ENCODE results near the gene TMEM54. TPM values are rescaled to one million over a fixed set of nuclear protein-coding genes. Genes with fewer than 3 reads are reported as not detected.

The TMEM54 gene
- total and polyA plus RNA-seq, 9 of the 15 experiments (the other 6 are each of a cell fraction or from before 2014, with no cell fraction given), result 1.00 to 16.2 (median 8.2) TPM

- TF ChIP-seq NR2C2 (CRISPR knock-in tag; IDR thresholded peaks at IDR 0.05) (no peak), NR2C2 (tag; IDR thresholded peaks at IDR 0.05) (no peak), NKRF (IDR thresholded peaks at IDR 0.05; ENCODE audit: borderline replicate concordance) (no peak), ZNF511 (CRISPR knock-in tag; IDR thresholded peaks at IDR 0.05) (no peak; the same call in 1 of the 2 replicates), GTF3C2 (IDR thresholded peaks at IDR 0.05; ENCODE audit: borderline replicate concordance, extremely low read depth, insufficient read length) (no peak), PURB (CRISPR knock-in tag; IDR thresholded peaks at IDR 0.05; ENCODE audit: low read depth) (no peak), THRB (CRISPR knock-in tag; conservative IDR thresholded peaks at IDR 0.05) (no peak), ZFP1 (CRISPR knock-in tag; IDR thresholded peaks at IDR 0.05) (no peak), SAFB2 (IDR thresholded peaks at IDR 0.05; ENCODE audit: borderline replicate concordance, low read depth, low read length, severe bottlenecking) (no peak), SRF (CRISPR knock-in tag; IDR thresholded peaks at IDR 0.05) (no peak), MAX (CRISPR knock-in tag; IDR thresholded peaks at IDR 0.05) (peak; percentile 71; the same call in 1 of the 2 replicates), XRCC4 (IDR thresholded peaks at IDR 0.05; ENCODE audit: extremely low read depth, insufficient read depth, insufficient read length) (no peak), NR2C1 (IDR thresholded peaks at IDR 0.05) (no peak), NR2C1 (tag; IDR thresholded peaks at IDR 0.05) (no peak), NCOA2 (IDR thresholded peaks at IDR 0.05; ENCODE audit: partially characterized antibody in 2 of 2) (no peak), ZBTB33 (CRISPR knock-in tag; IDR thresholded peaks at IDR 0.05) (no peak), NR3C1 (CRISPR knock-in tag; IDR thresholded peaks at IDR 0.05) (no peak)
Measured at GRCh38 chr1:32876341-32877210, 24.6 kb downstream of the TMEM54 start (continued).

Measured in K562 (cell line).